ENCODE results near the gene PRM3.
"Not testable (repeated sequence)": the region's sequence is repeated elsewhere in the genome, so short reads cannot be mapped to it uniquely, and the experiment has no call there.

PRM3 gene

DNA sequence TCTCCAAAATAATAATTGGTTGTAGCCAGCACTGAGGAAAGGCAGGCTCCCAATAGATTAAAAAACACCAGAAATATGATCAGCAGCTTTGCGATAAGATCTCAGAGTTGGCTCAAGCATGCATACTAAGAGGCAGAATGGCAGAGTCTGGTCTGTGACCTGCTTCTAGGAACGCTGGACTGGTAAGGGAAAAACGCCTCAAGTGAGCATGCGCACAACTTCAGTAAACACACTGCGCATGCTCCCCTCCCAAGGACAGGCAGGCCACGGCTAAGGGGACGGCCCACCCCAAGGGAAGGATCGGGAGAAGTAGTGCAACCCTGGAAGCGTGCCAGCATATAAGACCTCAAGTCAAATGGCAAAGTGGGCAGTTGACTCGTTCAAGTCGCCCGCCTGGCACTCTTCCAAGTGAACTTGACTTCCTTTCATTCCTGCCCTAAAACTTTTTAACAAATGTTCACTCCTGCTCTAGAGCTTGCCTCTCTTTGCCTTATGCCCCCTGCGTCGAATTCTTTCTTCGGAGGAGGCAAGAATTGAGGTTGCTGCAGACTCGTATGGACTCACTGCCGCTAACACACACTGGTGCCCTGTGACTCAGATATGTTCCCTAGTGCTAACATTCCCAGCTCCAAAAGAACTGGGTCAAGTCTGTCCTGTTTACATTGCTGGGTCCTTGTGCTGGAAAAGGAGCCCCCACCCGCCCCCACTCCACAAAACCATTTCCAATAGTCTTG is 30.1 kb upstream of the PRM3 start:
- ATAC-seq (no peak), DNase-seq (no peak)

GRCh38 chr16:11302977-11303376 is 29.5 kb upstream of the PRM3 start:
- ATAC-seq (no peak), DNase-seq (no peak)

DNA sequence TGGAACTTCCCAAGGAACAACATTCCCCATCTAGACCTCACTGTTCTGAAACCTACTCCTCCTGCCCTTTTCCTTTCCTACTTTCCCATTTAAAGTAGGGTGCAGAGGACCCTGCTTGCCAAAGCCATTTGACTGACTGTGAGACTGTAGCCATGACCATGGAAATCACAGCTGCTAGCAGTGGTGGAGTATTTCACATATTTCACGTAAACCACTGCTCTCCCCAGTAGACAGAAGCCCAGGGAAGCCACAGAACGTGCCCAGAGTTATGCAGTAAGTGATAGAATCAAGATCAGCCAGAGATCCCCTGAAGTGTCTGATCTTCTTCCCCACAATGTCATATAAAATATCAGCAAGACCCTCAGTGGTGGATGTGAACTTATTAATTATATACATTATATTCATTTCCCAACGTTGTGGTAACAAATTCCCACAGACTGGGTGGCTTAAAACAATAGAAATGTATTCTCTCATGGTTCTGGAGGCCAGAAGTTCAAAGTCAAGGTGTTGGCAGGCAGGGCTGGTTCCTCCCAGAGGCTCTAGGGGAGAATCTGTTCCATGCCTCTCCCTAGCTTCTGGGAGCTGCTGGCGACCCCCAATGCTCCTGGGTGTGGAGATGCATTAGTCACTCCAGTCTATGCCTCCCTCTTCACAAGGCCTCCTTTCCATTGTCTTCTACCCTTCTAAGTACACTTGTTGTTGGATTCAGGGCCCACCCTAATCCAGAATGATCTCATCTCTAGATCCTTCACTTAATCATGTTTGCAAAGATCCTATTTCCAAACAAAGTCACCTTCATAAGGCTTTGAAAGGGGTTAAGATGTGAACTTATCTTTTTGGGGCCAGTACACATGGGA is 28.4 kb upstream of the PRM3 start:
- ATAC-seq, result no peak
- no peak for DNase-seq

DNA sequence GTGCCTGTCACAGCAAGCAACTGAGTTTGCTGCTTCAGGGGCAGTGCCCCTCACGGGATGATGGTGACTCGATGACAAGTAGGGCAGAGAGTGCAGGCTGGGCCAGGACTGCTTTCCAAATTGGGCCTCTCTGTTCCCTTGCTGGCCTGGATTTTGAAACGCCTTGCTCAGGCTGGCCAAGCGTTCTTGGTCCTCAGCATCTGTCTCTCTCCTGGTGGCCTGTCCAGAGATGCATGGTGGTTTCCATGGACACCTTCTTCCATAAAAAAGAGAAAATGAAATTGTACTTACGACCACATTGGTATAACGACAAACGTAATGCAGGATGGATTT is 27.1 kb upstream of the PRM3 start:
- DNase-seq, result no peak
- no peak for ATAC-seq

GRCh38 chr16:11299865-11300559 is 26.6 kb upstream of the PRM3 start:
- ATAC-seq, result no peak
- no peak for DNase-seq

DNA sequence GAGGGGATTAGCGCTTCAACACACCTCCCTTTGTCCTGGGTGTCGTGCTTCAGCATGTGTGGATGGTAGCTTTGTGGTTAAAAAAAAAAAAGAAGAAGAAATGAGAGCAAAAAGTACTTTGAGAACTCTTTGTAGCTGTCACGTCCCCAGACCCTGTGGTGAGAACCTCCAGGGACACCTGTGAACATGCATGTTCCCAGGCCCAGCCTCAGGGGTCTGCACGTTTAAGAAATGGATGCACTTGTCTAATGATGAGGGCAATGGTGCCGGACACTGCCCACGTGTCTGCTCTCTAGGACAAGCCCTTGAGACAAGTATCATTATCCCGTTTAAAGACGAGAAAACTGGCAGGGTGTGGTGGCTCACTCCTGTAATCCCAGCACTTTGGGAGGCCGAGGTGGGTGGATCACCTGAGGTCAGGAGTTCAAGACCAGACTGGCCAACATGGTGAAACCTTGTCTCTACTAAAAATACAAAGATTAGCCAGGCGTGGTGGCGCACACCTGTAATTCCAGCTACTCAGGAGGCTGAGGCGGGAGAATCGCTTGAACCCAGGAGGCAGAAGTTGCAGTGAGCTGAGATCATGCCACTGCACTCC is 25.6 kb upstream of the PRM3 start:
- ATAC-seq, DNase-seq: not testable (repeated sequence)

DNA sequence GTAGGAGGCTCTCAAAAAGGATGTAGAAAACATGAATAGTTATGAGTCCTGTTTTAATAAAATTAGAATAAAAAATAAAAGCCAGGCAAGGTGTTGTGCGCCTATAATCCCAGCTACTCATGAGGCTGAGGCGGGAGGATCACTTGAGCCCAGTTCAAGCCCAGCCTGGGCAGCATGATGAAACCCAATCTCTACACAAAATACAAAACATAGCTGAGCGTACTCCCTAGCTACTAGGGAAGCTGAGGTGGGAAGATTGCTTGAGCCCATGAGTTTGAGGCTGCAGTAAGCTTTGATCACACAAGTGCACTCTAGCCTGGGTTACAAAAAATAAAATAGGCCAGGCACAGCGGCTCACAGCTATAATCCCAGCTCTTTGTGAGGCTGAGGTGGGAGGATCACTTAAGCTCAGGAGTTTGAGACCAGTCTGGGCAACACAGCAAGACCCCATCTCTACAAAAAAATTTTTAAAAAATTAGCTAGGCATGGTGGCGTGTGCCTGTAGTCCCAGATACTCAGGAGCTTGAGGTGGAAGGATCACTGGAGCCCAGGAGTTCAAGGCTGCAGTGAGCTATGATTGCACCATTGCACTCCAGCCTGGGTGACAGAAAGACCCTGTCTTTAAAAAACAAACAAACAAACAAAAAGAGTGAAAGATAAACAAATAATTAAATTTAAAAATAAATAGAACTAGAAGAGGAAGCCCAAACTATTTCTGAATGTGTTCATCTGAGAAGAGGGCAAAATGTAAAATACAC is 24.9 kb upstream of the PRM3 start:
- ATAC-seq (no peak), DNase-seq (no peak)

DNA sequence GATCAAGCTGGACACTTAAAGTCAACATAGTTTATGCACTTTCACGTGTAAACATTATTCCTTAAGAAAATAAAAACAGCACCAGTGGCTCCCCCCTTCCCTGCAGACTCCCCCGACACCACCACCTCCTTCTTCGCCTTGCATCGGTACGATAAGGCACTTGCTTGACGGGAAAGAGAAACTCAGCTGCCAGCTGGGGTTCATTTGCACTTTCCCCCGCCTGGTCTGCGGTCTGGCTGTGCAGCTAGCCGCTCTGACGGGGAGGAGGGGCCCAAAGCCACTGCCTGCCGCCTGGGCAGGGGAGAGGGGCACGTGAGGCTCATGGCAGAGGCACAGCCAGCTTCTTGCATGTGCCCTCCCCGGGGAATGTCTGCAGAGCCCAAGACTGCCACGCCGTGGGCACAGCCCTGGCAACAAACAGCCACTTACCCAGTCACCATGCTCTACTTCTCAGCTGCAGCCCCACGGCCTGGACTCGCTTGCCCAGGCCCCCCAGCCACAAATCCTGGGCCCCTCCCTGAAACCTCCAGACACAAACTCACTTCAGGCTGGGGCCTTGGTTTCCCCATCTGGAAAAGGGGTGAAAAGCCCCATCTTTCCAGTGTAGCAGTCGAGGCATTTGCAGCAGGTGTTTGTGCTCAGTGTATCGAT is 24.2 kb upstream of the PRM3 start:
- peak; percentile 81 for DNase-seq
- peak; percentile 83 for ATAC-seq

GRCh38 chr16:11296706-11297491 is 23.5 kb upstream of the PRM3 start:
- DNase-seq (no peak), ATAC-seq (peak; percentile 24)

- DNase-seq (no peak), ATAC-seq (no peak)
Observed at GRCh38 chr16:11296351-11296705, 22.9 kb upstream of the PRM3 start.

DNA sequence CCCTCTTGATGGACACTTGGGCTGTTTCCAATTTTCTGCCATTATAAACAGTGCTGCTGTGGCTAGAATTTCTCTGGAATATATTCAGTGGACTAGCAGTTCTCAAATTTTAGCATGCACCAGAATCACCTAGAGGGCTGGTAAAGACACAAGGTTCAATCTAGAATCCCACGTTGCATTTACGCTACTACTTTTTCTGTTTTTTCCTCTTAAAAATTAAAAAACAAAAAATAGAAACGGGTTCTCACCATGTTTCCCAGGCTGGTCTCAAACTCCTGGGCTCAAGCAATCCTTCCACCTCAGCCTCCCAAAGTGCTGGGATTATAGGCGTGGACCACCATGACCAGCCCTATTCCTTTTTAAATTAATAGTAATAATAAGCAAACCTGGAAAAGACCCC is 22.2 kb upstream of the PRM3 start:
- ATAC-seq (no peak), DNase-seq (no peak)

DNA sequence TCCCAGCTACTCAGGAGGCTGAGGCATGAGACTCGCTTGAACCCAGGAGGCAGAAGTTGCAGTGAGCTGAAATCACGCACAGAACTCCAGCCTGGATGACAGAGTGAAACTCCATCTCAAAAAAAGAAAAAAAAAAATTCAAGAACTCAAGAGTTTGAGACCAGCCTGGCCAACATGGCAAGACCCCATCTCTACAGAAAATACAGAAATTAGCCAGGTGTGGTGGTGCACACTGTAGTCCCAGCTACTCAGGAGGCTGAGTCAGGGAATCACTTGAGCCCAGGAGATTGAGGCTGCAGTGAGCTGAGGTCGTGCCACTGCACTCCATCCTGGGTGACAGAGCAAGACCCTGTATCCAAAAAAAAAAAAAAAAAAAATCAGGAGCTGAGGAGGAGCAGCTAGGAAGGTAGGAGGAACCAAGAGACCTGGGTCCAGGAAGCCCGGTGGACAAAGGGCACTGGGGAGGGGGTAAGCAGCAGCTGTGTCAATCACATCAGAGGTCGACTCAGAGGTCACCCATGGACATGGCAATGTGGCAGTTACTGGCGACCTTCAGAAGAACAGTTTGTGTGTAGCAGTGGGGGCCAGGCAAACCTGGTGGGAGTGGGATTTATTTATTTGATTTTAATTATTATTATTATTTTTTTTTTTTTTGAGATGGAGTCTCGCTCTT is 18.8 kb upstream of the PRM3 start:
- DNase-seq (no peak), ATAC-seq (no peak)

- DNase-seq, result no peak
- ATAC-seq, result no peak
Observed at GRCh38 chr16:11291091-11291703, 17.8 kb upstream of the PRM3 start.

DNA sequence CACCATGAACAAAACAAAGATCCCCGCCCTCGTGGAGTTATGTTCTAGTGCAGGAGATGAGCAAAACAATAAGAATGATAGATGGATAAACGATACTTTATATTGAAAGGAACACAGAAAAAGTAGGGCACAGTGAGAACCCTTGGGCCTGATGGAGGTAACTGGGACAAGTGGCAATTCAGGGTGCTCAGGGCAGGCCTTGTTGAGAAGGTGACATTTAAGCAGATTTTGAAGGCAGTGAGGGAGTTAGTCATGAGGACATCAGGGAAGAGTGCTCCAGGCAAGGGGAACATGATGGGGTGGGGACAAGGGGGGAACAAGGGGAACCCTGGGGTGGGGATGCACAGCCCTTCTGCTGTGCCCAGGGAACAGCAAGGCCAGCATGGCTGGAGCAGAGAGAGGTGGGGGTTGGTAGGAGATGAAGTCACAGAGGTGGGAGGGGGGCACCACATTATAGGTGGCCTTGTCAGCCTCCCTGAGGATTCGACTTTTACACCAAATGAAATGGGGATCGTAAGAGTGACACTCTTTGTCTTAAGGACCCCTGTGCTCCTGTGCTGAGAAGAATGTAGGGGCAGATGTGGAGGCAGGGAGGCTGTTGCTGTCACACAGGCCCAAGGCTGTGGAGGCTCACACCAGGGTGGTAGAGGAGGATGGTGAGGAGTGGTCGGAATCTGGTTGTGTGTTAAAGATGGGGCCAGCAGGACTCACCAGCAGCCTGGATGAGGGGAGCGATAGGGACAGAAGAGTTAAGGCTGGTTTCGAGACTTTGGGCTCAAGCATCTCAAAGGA is 16.9 kb upstream of the PRM3 start:
- ATAC-seq, result no peak
- no peak for DNase-seq

GRCh38 chr16:11289696-11290095 is 16.3 kb upstream of the PRM3 start:
- not testable (repeated sequence) for DNase-seq, ATAC-seq

- no peak for DNase-seq
- no peak for ATAC-seq
Observed at GRCh38 chr16:11289202-11289601, 15.8 kb upstream of the PRM3 start.

DNA sequence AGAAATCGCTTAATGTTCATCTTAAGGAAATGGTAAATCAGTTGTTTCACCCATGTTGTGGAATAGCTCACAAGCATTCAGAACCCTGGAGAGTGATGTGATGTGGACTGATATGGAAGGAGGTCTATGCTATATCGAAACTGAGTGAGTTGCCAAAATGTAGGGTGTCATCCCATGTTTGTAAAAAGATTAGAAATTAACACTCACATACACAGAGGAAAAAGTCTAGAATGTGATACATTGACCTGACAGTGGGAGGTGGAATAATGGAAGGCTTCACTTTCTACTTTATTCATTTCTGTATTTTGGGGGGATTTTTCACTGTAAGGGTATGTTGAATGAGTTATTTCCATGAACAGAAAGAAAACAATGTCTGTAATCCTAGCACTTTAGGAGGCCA is 12.4 kb upstream of the PRM3 start:
- DNase-seq (no peak), ATAC-seq (peak; percentile 64)

GRCh38 chr16:11283820-11284248 is 10.4 kb upstream of the PRM3 start:
- DNase-seq (no peak), ATAC-seq (no peak)
